GM19324 (cell line): Measurements from ENCODE around the gene SLC6A6.

Experiments used
- ATAC-seq: cut with Tn5 transposase; IDR thresholded peaks from one replicate; pipeline ENCODE4 v1.9.1; 2021; ENCODE audit warnings: mild to moderate bottlenecking, moderate library complexity; ENCODE audit not compliant: unreplicated experiment, low FRiP score

The SLC6A6 gene

DNA sequence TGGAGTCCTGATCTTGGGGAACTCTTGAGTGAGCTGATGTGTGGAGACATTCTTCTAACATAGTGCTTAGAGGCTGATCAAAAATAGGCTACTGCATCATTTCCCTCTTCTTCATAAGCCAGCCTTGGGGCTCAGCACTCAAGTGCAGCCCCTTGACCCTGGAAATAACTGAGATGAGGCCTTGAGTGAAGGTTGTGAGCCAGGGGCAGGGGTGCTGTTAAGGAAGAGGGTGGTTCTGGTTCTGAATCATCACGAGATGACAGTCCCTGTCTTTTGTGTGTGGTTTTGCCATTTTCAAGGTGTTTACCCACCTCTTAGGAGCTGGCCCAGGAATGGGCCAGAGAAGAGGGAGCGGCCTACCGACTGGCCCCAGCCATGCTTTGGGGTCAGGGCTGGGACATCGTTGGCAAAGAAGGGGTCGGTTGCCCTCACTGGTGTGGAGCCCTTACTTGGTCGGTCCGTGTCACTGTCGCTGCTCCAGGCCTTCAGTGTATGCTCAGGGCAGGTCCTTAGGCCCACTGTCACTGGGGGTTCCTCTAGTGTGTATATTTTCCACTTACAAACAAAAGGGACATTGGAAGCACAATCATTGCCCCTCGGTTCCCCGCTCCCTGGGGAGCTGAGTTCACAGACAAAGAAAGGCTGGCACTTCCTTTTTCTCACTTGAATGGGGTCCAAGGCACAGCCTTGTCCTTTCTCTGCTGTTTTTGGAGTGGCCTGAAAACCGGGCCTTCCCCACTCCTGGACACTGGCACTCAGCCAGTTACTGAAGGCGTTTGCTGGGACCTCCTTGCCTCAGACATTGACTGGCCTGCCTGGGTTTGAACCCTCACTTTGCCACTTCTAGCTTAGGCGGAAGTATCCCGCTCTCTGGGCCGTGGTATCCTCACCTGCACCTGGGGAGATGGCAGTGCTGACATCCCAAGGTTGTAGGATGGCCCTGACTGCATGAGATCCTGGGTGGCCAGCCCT lies 46.6 kb downstream of the SLC6A6 start:
- no peak for ATAC-seq

DNA sequence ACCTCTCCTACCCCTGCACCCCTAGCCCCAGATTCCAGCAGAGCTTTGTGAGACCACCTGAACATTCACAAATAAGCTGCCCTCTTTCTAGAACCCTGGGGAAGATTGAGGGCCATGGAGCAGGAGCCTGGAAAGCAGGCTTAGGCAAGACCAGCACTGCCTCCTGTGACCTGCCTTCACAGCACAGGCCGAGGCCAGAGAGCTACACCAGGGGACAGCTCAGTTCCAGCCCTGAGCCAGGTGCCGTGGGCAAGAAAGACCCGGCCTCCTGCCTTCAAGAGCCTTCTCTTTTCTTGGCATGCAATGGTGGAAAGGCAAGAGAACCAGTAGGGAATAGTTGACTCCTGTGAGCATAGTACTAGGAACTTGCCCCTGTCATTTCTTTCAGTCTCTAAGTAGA lies 48.1 kb downstream of the SLC6A6 start:
- no peak for ATAC-seq

DNA sequence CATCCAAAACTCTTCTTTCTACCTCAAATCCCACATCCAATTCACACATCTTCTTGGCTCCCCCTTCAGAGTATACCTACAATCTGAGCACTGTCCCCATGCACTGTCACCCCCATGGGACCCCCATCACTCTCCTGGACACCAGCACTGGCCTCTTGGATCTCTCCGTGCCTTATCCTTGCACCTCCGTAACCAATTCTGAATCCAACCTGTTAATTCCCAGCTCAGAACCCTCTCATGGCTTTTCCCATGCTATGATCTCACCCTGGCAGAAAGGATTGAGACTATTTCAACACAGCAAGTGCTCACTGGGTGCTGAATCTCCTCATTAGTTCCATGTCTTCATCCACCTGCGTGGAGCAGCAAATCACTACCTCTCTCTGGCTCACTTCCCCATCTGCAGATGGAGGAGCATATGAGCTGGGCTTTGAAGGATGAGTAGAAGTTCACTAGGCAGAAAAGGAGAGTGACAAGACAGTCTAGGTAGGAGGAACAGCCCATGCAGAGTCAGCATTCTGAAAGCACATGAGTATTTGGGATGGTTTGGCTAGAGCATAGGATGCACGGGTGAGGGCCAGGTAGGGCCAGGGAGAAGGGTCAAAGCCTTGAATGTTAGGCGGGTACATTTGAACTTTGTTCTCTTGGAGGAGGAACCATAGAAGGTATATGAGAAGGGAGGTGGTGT lies 48.7 kb downstream of the SLC6A6 start:
- ATAC-seq = no peak

DNA sequence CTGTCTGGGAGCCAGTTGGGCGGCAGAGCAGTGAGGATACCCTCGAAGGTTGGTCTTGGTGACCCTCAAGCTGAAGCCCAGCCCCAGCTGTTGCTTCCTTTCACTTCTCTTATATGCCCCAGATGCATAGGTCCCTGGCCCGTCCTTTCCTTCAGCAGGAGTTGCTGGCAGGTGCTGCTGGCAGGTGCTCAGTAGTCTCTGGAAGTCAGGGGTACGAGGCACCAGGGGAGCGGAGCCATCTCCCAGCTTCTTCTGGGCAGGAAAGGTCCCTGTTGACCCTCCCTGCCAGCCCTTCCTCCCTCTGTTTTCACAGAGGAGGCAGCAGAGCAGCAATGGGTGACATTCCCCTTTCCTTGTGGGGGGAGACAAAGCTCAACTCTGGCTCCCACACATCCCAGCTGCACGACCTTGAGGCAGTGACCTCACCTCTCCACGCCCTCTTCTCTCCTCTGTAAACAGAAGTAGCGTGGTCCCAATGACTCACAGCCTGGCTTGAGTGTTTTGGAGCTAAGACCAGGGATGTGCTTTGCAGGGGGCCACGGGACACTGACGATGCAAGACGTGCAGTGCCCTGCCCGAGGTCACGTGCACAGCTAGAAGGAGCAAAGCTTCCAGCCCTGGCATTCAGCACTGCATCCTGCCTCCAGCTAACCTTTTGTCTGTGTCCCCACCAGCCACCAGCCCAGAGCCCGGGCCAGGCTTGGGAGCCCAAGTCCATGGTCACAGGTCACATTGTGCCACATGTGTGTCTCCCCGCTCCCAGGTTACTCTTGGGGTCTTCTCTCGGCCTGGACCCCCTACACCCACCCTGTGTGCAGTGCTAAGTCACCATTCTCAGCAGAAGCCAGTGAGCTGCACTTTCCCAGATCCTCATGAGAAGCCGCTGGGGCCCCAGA lies 49.7 kb downstream of the SLC6A6 start:
- no peak for ATAC-seq

DNA sequence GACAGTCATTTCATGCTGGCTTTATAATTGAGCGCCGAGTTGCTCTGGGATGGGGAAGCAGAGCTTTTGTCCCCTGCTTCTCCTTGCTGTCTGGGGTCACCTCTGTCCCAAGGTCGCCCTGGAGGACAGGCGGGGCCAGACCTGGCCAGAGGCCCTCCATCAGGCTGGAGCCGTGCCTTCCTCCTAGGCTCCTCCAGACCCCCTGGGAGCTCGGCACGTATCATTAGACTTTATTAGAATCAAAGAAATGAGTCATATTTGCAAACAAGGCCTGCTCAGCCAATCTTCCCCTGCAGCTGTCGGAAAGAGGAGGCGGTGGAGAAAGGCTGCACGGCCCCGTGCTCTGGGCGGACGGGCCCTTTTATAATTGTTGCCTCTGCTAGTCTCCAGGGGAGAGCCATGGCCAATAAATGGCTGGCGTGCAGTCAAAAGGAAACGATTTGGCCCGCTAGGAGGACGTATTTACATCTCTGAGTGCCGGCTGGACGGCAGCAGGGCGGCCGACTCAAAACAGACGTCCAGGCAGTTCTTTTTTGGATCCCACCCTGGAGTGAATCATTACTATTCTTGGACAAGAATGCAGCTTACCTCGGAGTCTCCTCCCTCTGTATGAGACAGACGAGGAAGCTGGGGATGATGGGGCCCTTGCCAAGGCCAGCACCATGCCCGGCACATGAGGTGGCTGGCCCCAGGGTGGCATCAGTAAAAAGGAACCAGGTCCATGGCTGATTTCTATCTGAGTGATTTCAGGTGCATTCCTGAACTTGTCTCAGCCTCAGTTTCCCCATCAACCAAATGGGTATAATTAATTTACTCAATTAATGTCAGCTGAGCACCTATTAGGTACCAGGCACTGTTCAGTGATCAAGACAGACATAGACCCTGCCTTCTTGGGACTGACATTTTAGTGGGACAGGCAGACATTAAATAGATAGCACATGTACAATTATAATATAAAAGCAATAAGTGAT lies 50.6 kb downstream of the SLC6A6 start:
- no peak for ATAC-seq

DNA sequence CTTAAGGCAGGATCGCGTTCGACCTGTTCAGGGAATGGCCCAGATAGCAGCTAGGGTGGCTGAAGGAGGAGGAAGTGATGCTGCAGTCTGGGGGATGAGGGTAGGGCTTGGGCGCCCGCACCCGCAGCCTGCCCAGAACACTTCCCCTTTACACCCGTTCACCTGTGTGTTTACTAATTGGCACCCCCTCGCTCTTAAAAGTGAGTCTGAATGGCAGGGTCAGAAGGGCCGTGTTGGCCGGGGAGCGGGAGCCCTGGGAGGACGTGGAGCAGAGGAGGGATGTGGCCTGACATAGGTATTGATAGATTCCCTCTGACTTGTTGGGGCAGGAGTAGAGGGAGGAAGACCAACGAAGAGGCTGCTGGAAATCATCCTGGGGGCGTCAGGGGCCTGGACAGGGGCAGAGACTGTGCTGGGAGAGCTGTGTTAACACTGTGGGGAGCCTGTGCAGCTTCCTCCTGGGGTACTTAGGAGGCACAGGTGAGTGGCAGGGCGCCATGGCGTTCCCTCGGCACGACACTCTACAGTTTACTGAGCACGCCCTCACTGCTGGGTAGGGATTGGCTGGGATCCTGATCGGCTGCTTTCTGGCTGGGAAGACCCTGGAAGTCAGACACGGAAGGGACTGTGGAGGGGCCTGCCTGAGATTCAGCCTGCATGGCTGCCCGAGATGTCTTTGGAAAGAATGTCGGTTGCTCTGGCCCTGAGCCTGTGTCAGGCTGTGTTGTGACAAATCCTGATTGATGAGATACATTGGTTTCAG lies 51.7 kb downstream of the SLC6A6 start:
- no peak for ATAC-seq

DNA sequence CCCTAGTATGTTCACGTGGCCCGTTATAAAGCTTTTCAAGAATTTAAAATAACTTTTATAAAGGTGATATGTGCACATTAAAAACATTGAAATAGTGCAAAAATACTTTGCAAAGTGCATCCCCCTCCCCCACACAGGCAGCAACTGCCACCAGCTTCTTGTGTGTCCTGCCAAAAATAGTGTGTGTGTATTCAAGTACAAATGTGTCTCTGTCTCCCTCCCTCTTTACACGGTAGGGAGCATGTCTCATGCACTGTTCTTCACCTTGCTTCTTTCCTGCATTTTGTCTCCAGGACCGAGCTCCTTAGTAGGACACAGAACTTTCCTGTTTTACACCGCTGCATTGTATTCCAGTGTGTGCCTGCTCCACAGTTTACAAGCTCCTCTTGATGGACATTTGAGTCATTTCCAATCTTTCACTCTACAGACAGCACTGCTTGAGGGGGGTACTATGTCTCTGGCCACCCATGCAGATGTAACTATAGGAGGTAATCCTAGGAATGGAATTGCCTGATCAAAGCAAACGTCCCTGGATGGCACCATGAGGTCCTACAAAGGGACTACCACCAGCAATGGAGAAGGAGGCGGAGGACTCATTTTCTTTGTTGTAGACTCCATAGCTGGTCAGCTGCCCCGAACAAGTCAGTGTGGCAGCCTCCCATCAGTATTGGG lies 52.4 kb downstream of the SLC6A6 start:
- ATAC-seq = no peak

DNA sequence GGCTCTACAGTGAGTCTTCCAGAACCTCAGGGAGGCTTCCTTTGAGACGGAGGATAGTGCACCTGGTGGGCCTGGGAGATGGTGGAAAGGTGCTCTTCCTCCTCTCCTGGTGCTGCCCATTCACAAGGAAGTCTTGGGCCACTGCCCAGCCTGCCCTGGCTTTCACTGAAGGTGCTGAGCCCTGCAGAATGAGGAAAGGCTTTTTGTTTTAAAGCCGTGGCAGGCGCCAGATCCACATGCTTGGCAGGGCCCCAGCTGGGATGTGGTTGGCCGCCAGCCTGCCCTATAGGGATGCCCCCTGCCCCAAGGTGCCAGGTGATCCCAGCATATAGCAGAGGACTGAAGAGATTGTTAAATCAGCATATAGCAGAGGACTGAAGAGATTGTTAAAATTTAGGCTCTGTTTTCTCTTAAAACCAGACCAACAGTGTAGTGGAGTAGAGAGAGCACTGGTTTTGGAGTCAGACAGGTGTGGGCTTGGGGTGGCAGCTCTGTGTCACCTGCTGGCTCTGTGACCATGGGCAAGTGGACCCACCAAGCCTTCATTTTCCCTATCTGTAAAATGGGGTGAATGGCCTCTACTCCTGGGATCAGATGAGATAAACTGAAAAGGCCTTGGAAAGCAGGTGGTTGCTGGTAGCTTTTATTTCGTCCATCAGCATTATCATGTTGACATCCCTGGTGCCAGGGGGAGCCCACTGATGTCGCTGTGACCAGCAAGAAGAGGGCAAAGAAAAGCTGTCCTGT lies 53.3 kb downstream of the SLC6A6 start:
- no peak for ATAC-seq

DNA sequence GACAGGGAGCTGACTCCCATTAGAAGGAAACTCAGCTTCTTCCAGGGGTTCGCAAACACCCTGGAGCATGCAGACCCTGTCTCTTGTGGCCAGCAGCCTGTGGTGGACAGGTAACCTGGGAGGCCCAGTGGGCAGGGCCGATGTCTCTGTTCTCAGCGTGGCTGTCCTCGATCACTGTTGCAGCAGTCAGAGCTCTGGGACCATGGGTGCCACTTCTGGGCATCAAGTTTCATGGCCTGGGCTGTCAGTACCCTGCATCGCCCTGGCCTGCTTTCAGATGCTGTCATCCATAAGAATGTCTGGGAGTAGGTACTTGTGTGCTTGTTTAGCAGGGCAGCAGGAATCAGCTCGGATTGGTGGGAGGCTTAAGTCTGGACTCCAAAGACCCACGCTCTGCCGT lies 54.4 kb downstream of the SLC6A6 start:
- ATAC-seq = no peak

DNA sequence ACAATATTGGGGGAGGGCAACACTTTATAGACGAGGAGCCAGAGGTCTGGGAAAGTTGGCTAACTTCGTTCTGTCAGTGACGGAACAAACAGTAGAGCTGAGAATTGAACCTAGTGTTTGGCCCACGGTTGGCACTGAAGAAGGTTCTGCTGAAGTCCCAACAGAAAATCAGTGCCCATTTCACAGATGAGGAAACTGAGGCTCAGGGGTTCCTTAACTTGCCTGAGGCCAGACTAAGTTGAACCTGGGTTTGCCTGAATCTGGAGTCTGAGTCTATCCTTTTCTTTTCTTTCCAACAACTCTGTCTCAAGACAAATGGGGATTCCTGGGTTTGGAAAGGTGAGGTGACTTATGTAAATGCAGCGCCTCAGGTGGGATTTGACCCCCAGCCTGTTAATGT lies 55.1 kb downstream of the SLC6A6 start:
- no peak for ATAC-seq

DNA sequence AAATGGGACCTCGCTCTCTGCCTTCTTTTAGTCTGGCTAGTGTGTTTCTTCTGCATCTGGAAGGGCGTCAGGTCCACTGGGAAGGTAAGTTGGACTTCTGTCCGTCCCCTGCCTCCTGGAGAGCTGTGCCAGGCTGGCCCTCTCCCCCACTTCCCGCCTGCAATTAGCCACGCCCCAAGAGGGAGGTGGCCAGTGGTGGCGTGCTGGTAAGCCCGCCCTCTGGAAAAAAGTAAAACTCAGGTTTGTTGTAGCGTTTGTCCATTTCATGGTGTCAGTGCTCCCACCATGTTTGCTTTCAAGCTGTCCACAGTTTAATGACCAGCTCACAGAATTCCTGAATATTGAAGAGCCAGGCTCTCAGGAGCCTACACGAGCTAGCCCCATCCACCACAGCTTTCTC lies 55.6 kb downstream of the SLC6A6 start:
- no peak for ATAC-seq

DNA sequence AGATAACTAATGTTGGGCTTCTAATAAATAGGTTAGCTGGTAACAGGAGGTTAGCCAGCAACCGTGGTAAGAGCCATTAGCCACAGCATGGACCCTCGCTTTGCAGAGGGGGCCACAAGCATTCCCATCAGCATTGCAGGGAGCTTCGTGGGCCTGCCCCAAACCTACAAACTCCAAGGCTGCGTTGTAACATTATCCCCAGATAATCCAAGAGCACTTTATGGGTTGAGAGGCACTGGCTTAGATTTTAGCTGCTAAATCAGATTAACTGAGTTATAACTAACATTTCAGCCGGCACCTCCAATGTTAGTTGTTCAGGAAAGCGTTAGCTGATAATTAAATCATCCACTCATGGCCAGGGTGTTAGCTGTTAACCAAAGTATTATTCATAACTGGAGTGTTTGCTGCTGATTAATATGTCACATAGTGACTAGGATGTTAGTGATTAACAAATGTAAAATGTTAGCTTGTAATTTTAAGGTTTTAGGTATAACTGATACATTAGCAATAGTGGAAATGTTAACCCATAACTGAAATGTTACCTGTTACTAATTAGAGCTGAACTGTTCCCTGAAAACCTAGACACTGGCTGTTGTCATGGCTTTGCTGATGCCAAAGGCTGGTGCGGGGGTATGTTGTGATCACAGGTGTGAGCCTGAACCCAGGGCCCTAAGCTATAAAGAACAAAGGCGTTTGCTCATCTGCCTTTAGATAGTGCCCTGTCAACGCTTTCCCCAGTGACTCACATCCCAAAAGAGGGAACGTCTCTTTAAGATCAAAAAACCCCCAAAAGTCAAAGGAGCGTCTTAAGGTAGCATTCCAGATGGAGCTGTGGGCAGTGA lies 56.2 kb downstream of the SLC6A6 start:
- ATAC-seq = no peak

DNA sequence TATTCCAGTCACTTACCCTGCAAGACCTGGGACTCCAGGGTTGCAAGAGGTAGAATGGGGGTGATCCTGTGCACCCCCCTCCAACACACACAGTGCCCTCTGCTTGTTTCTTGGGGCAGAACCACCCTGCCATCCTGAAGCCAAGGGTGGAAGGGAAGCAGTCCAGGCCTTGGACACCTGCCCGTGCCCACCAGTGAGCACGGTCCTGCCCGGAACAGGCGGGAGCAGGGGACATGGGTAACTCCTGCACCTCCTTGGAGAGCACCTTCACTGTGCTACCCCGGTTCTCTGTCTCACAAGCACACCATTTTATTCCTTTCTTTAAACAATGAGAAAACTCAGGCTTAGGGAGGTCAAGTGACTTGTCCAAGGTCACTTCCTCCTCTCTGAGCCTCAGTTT lies 57.0 kb downstream of the SLC6A6 start:
- no peak for ATAC-seq

DNA sequence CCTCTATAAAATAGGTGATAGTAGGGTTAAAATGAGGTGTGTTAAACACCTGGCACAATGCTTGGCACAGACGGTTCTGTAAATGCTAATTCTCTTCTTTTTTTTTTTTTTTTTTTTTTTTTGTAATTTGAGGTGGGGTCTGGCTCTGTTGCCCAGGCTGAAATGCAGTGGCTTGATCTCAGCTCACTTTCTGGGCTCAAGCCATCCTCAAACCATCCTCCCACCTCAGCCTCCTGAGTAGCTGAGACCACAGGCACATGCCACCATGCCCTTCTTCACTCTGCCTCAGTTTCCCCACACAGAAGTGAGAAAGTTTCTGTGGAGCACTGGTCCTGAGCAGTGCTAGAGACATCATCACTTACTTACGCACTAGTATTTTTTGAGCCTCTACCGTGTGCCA lies 57.4 kb downstream of the SLC6A6 start:
- ATAC-seq = no peak

DNA sequence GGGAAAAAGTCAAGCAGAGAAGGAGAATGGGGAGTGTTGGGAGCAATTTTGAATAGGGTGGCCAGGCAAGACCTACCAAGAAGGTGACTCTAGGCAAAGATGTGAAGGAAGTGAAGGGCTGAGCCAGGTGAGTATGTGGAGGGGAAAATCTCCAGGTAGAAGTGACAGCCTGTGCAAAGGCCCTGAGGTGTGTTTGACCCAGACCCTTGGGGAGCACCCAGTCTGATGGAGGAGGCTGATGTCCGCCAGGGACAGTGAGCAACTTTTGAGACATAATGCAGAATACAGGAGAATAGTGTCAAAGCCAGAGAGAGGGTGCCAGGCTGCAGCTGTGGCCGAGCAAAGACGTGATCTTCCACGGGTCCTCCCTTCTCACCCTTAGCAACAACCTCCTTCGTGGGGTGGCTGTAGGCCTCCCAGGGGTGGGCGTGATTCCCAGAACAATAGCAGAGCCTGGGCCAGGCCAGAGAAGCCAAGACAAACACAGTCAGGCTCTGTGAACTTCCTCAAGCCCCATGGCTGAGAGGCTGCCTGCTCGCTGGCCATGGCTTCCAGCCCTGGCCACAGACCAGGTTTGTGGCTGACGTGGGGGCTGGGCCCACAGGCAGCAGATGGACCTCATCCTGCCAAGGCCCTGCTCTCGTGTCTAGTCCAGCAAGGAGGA lies 58.1 kb downstream of the SLC6A6 start:
- ATAC-seq = no peak

DNA sequence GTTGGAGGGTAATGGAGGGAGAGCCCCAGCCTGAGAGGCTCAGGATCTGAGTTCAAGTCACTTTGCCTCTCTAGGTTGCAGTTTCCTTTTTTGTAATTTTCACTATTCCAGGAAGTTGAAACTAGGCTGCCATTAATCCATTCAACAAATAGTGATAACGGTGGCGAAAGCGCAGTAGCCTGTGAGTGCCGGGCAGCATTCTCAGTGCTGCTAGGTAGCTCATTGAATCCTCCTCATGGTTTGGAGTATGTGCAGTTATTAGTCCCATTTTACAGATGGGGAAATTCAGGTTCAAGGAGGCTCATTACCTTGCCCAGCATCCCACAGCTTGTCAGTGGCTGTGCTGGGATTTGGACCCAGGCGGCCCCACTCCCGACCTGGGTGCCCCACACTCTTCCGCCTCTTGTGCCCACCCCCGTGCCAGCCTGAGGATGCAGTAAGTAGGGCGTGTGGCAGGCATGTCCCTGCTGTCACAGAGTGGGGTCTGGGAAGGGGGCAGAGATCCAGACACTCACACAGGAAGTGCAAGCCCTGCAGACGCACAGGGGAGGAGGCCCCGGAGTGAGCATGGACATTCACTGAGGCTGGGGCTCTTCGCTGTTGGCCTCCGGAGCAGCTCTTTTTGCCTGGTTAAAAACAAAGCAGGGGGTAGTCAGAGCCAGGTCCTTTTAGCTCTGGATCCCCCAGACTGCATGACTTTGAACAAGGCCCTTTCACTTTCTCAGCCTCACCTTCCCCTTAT lies 58.8 kb downstream of the SLC6A6 start:
- ATAC-seq = no peak
